IMR-90 (cell line): ENCODE results near the gene TPTE. TPM values are rescaled to one million over a fixed set of nuclear protein-coding genes. Genes with fewer than 3 reads are reported as not detected.
"Not testable (repeated sequence)": the region's sequence is repeated elsewhere in the genome, so short reads cannot be mapped to it uniquely, and the experiment has no call there.

ENCODE experiments used
- ATAC-seq: fragments of 200-7000 bp; cut with Tn5 transposase; 2 replicates; pipeline ENCODE4 v1.9.1; 2020; ENCODE audit warnings: low read depth, mild to moderate bottlenecking, moderate library complexity
- BruUV-seq: library from RNA; stranded (reverse); fragments of 400-500 nt; replicated peaks from 2 replicates; lab custom pipeline; 2021; lab: Mats Ljungman, UMichigan
- CTCF ChIA-PET: fragments of 300-600 bp; formaldehyde crosslinking; extraction: SDS; loops from one replicate; lab custom pipeline; 2021; ENCODE audit warnings: antibody characterized with exemption; lab: Yijun Ruan, JAX
- POLR2A ChIA-PET: fragments of 300-600 bp; sonication (Branson Sonifier 250); formaldehyde crosslinking; loops from one replicate; lab custom pipeline; 2022; ENCODE audit warnings: antibody characterized with exemption; ENCODE audit not compliant: unreplicated experiment; lab: Charles Lee
- DNase-seq: peaks from one replicate; pipeline ENCODE4 v3.0.0; 2013
- H2AFZ ChIP-seq: replicated peaks from 2 replicates; pipeline ENCODE3; 2013; ENCODE audit warnings: low read length, mild to moderate bottlenecking; ENCODE audit not compliant: poor library complexity
- H2AK5ac ChIP-seq: 2 replicates; pipeline ENCODE4 v1.6.1; 2013; ENCODE audit warnings: low read depth, low read length, inconsistent platforms
- H2AK9ac ChIP-seq: replicated peaks from 2 replicates; pipeline ENCODE3; 2013; ENCODE audit warnings: mild to moderate bottlenecking, low read depth, low read length, moderate library complexity; ENCODE audit not compliant: poor library complexity
- H2BK120ac ChIP-seq: 2 replicates; pipeline ENCODE4 v1.6.1; 2013; ENCODE audit warnings: low read depth, low read length, inconsistent platforms
- H2BK15ac ChIP-seq: 3 replicates; pipeline ENCODE4 v1.6.1; 2013; ENCODE audit warnings: low read depth, low read length, inconsistent platforms
- H2BK20ac ChIP-seq: 2 replicates; pipeline ENCODE4 v1.6.1; 2013; ENCODE audit warnings: low read depth, mild to moderate bottlenecking, inconsistent platforms, low read length, moderate library complexity
- H2BK5ac ChIP-seq: 2 replicates; pipeline ENCODE4 v1.6.1; 2013; ENCODE audit warnings: mild to moderate bottlenecking, low read depth, low read length, inconsistent platforms; ENCODE audit not compliant: poor library complexity, severe bottlenecking
- H3K14ac ChIP-seq: replicated peaks from 2 replicates; pipeline ENCODE4 v1.6.1; 2013; ENCODE audit warnings: low read depth, low read length, inconsistent platforms
- H3K18ac ChIP-seq: 2 replicates; pipeline ENCODE4 v1.6.1; 2013; ENCODE audit warnings: low read depth, low read length, control low read depth
- H3K23ac ChIP-seq: 2 replicates; pipeline ENCODE4 v1.6.1; 2013; ENCODE audit warnings: low read depth, low read length, inconsistent platforms
- H3K27ac ChIP-seq: 2 replicates; pipeline ENCODE4 v1.5.1; 2013; ENCODE audit warnings: mild to moderate bottlenecking, control low read depth, low read length; ENCODE audit not compliant: insufficient read depth
- H3K27me3 ChIP-seq: 2 replicates; pipeline ENCODE4 v1.6.1; 2013; ENCODE audit warnings: low read length; ENCODE audit not compliant: control insufficient read depth, insufficient read depth
- H3K36me3 ChIP-seq: 2 replicates; pipeline ENCODE4 v1.6.1; 2013; ENCODE audit warnings: low read length, mixed read lengths; ENCODE audit not compliant: control insufficient read depth, insufficient read depth
- H3K4ac ChIP-seq: 2 replicates; pipeline ENCODE4 v1.6.1; 2013; ENCODE audit warnings: low read depth, low read length, inconsistent platforms
- H3K4me1 ChIP-seq: 2 replicates; pipeline ENCODE4 v1.6.1; 2013; ENCODE audit warnings: low read length, mixed read lengths; ENCODE audit not compliant: control insufficient read depth, insufficient read depth
- H3K4me2 ChIP-seq: 2 replicates; pipeline ENCODE4 v1.6.1; 2013; ENCODE audit warnings: low read depth, mild to moderate bottlenecking, control low read depth, low read length, moderate library complexity
- H3K4me3 ChIP-seq: 2 replicates; pipeline ENCODE4 v1.5.1; 2013; ENCODE audit warnings: low read depth, mild to moderate bottlenecking, control low read depth, low read length, moderate library complexity; ENCODE audit not compliant: insufficient read depth
- H3K56ac ChIP-seq: 2 replicates; pipeline ENCODE4 v1.6.1; 2013; ENCODE audit warnings: low read length, inconsistent platforms; ENCODE audit not compliant: insufficient read depth; ENCODE audit errors: extremely low read depth
- H3K79me1 ChIP-seq, 2 experiments: 2 replicates each; pipeline ENCODE4 v1.6.1; 2013; ENCODE audit warnings: low read length in 2 of 2, inconsistent platforms in 1 of 2, low read depth in 1 of 2
- H3K9ac ChIP-seq: 2 replicates; pipeline ENCODE4 v1.6.1; 2013; ENCODE audit warnings: low read depth, low read length, control low read depth
- H3K9me1 ChIP-seq: 2 replicates; pipeline ENCODE4 v1.6.1; 2013; ENCODE audit warnings: low read length, inconsistent platforms; ENCODE audit not compliant: insufficient read depth
- H3K9me3 ChIP-seq: 2 replicates; pipeline ENCODE4 v1.6.1; 2013; ENCODE audit warnings: low read length; ENCODE audit not compliant: control insufficient read depth, insufficient read depth
- H4K20me1 ChIP-seq: 2 replicates; pipeline ENCODE4 v1.6.1; 2013; ENCODE audit warnings: low read length, inconsistent platforms; ENCODE audit not compliant: insufficient read depth
- H4K5ac ChIP-seq: 2 replicates; pipeline ENCODE4 v1.6.1; 2013; ENCODE audit warnings: mild to moderate bottlenecking, low read depth, low read length, control low read depth
- H4K8ac ChIP-seq, 2 experiments: 2 replicates each; pipeline ENCODE4 v1.6.1; 2013; ENCODE audit warnings: low read depth in 2 of 2, low read length in 2 of 2, control low read depth in 1 of 2, inconsistent platforms in 1 of 2
- H4K91ac ChIP-seq: 2 replicates; pipeline ENCODE4 v1.6.1; 2013; ENCODE audit warnings: low read depth, low read length, inconsistent platforms; ENCODE audit not compliant: insufficient read depth
- CEBPB ChIP-seq: IDR thresholded peaks from 2 replicates; pipeline ENCODE4 v1.6.1; 2012; ENCODE audit warnings: low read depth, low read length, improper control_type of control experiment
- CTCF ChIP-seq: conservative IDR thresholded peaks from 2 replicates; pipeline ENCODE4 v1.5.1; 2012; ENCODE audit warnings: mild to moderate bottlenecking, low read depth, low read length, improper control_type of control experiment
- MAZ ChIP-seq: IDR thresholded peaks from 2 replicates; pipeline ENCODE4 v1.6.1; 2012; ENCODE audit warnings: low read depth, mild to moderate bottlenecking, low read length, improper control_type of control experiment, moderate library complexity, borderline replicate concordance
- NFE2L2 ChIP-seq: fragments of 150-350 bp; IDR thresholded peaks from 2 replicates; pipeline ENCODE4 v1.6.1; 2016; ENCODE audit warnings: low read depth, mild to moderate bottlenecking, low read length
- RCOR1 ChIP-seq: IDR thresholded peaks from 2 replicates; pipeline ENCODE4 v1.6.1; 2012; ENCODE audit warnings: mild to moderate bottlenecking, low read length, improper control_type of control experiment; ENCODE audit not compliant: insufficient replicate concordance
- WGBS, 2 experiments: methylation state at CpG; one replicate each; pipeline versions ENCODE4 v1.1.5 to v1.1.7; 2013; ENCODE audit warnings: missing lambda C conversion rate in 2 of 2; ENCODE audit not compliant: insufficient read length in 1 of 2; ENCODE audit errors: extremely low coverage in 2 of 2; 5-methylcytosine and 5-hydroxymethylcytosine counted together
- dilution Hi-C: fragments of 300-500 bp; cut with HindIII; formaldehyde crosslinking; loops from one replicate; pipeline ENCODE4 v1.14.3; 2018; ENCODE audit warnings: low sequenced_read_pairs; ENCODE audit not compliant: unreplicated experiment
- in situ Hi-C: fragments of 300-500 bp; cut with MboI; formaldehyde crosslinking; loops from 3 replicates; pipeline ENCODE4 v1.14.3; 2019; ENCODE audit warnings: low sequenced_read_pairs, inconsistent platforms, mixed read lengths
- intact Hi-C: fragments of 100-400 bp; cut with micrococcal nuclease; formaldehyde crosslinking; loops from 2 replicates; pipeline ENCODE4 v1.10.0; 2022
- polyA plus RNA-seq, 3 experiments: library from polyadenylated mRNA; depleted of rRNA; stranded (reverse); fragments of >200 nt; gene quantifications; 2 replicates each; pipeline ENCODE4 v1.2.3, GENCODE V29; 2012; ENCODE audit warnings: low replicate concordance in 1 of 3
- total RNA-seq: library from RNA; depleted of rRNA; stranded (reverse); fragments of >200 nt; gene quantifications from 2 replicates; pipeline ENCODE4 v1.2.3, GENCODE V29; 2012

The TPTE gene
- total and polyA plus RNA-seq, 2 of the 4 experiments (the other 2 are of a cell fraction): not detected

- in situ Hi-C loops (no loop called here), dilution Hi-C loops (no loop called here)
- CTCF ChIA-PET: no interaction called here
Observed at GRCh38 chr21:10639123-10639522, 117.7 kb downstream of the TPTE start.

GRCh38 chr21:10639746-10640145, 118.4 kb downstream of the TPTE start:
- H3K36me3 ChIP-seq, H4K91ac ChIP-seq, POLR2A ChIA-PET, H3K4me1 ChIP-seq, H4K20me1 ChIP-seq, ATAC-seq, H3K14ac ChIP-seq, H3K27ac ChIP-seq, H2BK20ac ChIP-seq, H3K18ac ChIP-seq, H2BK120ac ChIP-seq, H4K5ac ChIP-seq, H3K9me1 ChIP-seq, H2AFZ ChIP-seq, DNase-seq, H3K56ac ChIP-seq, H3K4me3 ChIP-seq, H3K27me3 ChIP-seq, CTCF ChIA-PET, dilution Hi-C loops, H4K8ac ChIP-seq, intact Hi-C loops, BruUV-seq, in situ Hi-C loops, H3K9ac ChIP-seq, H2AK9ac ChIP-seq, H2BK15ac ChIP-seq, H2AK5ac ChIP-seq, H3K23ac ChIP-seq, H3K4me2 ChIP-seq, H2BK5ac ChIP-seq, H3K4ac ChIP-seq, H3K79me1 ChIP-seq: not testable (repeated sequence)
- H3K9me3 ChIP-seq: peaks cover 31% of the 10 kb centered on the region

More at GRCh38 chr21:10639123-10639522, 117.7 kb downstream of the TPTE start:
- BruUV-seq: no TSS peak
- no peak overlapping the region for H4K5ac ChIP-seq
- no peak overlapping the region for H3K23ac ChIP-seq
- H2BK120ac ChIP-seq: no peak overlapping the region
- no peaks in the 10 kb centered on the region for H3K27me3 ChIP-seq
- no peak overlapping the region for H2BK5ac ChIP-seq
- H3K79me1 ChIP-seq: no peaks in the 10 kb centered on the region
- H3K4me3 ChIP-seq: no peak overlapping the region
- TF ChIP-seq MAZ (no peak), CEBPB (no peak), CTCF (no peak), RCOR1 (no peak), NFE2L2 (no peak)
- H3K36me3 ChIP-seq: no peaks in the 10 kb centered on the region
- H4K91ac ChIP-seq: no peak overlapping the region
- H3K14ac ChIP-seq: no peak overlapping the region
- H2AFZ ChIP-seq: peak overlapping the region; percentile 18
- no peak overlapping the region for H2AK9ac ChIP-seq
- intact Hi-C loops: no loop called here
- peaks cover 31% of the 10 kb centered on the region for H3K9me3 ChIP-seq
- WGBS, 2 experiments: no CpG with 5 or more reads among the region's 4 CpGs
- H3K9ac ChIP-seq: no peak overlapping the region
- no peaks in the 10 kb centered on the region for H3K9me1 ChIP-seq
- H3K18ac ChIP-seq: no peak overlapping the region
- H3K4me2 ChIP-seq: no peak overlapping the region
- H3K4me1 ChIP-seq: no peaks in the 10 kb centered on the region
- POLR2A ChIA-PET: no interaction called here
- H2BK15ac ChIP-seq: no peak overlapping the region
- H2AK5ac ChIP-seq: no peak overlapping the region
- no peak overlapping the region for H3K56ac ChIP-seq
- DNase-seq (no peak), ATAC-seq (no peak)
- no peak overlapping the region for H2BK20ac ChIP-seq
- H4K20me1 ChIP-seq: no peaks in the 10 kb centered on the region
- H3K4ac ChIP-seq: no peak overlapping the region
- no peak overlapping the region for H4K8ac ChIP-seq
- no peak overlapping the region for H3K27ac ChIP-seq
